Epithelial cell of esophagus (primary cell): ENCODE measurements around the gene ARAP1.

Source experiments
- DNase-seq: peaks from one replicate; pipeline ENCODE4 v3.0.0; 2010; ENCODE audit warnings: low read depth
- H3K4me3 ChIP-seq: 2 replicates; pipeline ENCODE4 v1.5.1; 2011; ENCODE audit warnings: mild to moderate bottlenecking, low read length, control low read depth
- CTCF ChIP-seq: IDR thresholded peaks from 2 replicates; pipeline ENCODE4 v1.5.1; 2011; ENCODE audit warnings: low read depth, mild to moderate bottlenecking, low read length, control low read depth, inconsistent platforms; ENCODE audit not compliant: insufficient read depth; ENCODE audit errors: missing control alignments

The ARAP1 gene

DNA sequence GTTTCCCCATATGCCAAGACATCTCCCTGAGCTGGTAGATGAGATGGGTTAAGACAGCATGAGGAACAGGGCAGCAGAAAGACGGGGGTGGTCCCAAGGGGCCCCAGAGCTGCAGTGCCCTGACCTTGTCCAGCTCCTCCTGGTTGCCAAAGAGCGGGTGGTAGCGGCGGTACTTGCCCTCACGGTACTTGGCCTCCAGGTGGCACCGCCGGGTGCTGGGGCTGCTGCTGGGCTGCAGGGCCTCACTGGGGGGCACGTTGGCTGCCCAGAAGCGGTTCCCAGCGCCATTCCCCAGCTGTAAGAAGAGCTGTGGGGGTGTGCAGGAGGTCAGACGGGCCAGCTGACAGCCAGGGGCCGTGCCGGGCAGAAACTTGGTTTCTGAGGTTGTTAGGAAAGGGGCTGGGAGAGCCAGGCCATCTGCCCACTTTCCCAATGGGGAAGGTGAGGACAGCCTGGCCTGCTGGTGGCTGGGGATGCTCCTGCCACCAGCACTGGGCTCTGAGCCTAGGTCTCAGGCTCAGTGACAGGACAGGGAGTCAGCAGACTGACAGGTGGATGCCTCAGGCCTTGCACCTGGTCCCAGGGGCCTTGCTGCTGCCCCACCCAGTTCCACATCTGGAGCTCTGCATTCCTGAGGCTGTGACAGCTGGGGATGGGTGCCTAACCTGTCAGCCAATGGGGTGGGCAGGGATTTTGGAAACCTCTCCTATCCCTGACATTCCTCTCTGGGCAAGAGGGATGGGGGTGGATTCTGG is 48.0 kb downstream of the ARAP1 start:
- peak; percentile 13 for TF ChIP-seq CTCF
- DNase-seq, result no peak

DNA sequence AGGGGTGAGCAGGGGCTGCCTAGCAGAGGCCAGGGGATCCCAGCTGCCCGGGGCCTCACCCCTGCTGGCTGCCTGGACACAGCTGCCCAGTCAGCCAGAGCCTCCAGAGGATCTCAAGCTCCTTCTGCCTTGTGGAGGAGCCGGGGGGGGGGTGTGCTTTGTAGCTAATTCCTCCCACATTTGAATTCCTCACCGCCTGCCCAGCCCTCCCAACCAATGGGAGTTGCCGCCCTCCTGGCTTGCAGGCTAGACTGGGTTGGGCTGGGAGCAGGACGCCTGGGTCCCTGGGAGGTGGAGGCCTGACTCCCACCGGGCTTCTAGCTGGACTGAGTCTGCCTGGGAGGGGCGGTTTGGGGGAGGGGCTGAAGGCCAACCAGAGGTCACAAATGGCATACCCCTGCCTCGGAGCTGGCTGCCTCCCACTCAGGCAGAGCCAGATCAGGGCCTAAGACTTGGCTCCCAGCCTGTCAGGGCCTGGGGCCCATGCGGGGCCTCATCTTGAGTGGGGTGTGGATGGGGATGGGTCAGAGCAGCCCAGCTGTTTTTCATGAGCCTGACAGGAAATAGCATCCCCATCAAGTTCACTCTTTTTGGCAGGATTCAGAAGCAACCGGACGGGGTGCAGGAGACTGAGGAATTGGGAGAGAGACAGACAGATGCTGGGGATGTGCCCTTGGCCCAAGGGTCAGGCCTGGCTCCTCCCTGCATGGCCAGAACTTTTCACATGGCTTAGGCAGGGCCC is 48.8 kb downstream of the ARAP1 start:
- no peak for TF ChIP-seq CTCF
- DNase-seq, result no peak
- no peak overlapping the region for H3K4me3 ChIP-seq

More for the DNA sequence above, 48.0 kb downstream of the ARAP1 start:
- H3K4me3 ChIP-seq, result no peak overlapping the region

DNA sequence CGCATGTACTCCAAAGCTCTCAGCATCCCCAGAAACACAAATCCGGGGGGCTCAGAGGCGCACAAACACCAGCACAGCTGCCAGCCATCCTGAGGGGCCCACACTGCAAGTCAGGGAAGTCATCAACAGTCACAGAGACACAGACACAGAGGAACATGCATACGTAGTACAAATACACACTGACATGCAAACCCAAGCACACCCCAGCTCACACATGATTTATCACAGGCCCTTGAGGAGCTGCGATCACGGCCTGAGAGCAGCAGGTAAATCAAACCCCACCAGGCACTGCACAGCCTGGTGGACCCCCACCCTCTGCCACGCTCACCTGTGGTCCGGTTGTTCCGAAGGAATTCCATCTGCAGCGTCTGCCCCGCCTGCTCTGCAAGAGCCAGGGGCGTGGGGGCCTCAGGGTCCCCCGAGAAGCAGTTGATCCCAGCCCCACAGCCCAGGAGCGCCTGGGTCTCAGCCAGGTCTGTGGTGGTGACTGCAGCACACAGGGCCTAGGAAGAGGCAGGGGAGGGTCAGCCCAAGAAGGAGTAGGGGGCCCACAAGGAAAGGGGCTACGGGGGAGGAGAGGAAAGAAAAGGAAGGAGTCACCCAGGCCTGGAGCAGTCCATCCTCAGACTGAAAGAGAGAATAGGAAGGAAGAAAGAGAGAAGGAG is 49.5 kb downstream of the ARAP1 start:
- DNase-seq, result no peak
- H3K4me3 ChIP-seq, result no peak overlapping the region
- no peak for TF ChIP-seq CTCF

- no peak for TF ChIP-seq CTCF
- H3K4me3 ChIP-seq, result no peak overlapping the region
Observed at GRCh38 chr11:72702096-72702495, 50.1 kb downstream of the ARAP1 start.

GRCh38 chr11:72701466-72701865 is 50.7 kb downstream of the ARAP1 start:
- no peak for TF ChIP-seq CTCF
- no peak overlapping the region for H3K4me3 ChIP-seq
- no peak for DNase-seq

More at GRCh38 chr11:72702096-72702495, 50.1 kb downstream of the ARAP1 start:
- no peak for DNase-seq

GRCh38 chr11:72700146-72700545 is 52.1 kb downstream of the ARAP1 start:
- TF ChIP-seq CTCF, result no peak
- H3K4me3 ChIP-seq, result no peak overlapping the region
- peak; percentile 69 for DNase-seq
